HG03066 (cell line): Measurements from ENCODE around the gene C10orf143.
"Not testable (repeated sequence)": the region's sequence is repeated elsewhere in the genome, so short reads cannot be mapped to it uniquely, and the experiment has no call there.

Source experiments
- ATAC-seq: cut with Tn5 transposase; IDR thresholded peaks from one replicate; pipeline ENCODE4 v1.9.1; 2021; ENCODE audit warnings: low read depth; ENCODE audit not compliant: unreplicated experiment

The C10orf143 gene

GRCh38 chr10:130038611-130039109 lies 72.0 kb downstream of the C10orf143 start:
- no peak for ATAC-seq

GRCh38 chr10:130038019-130038555 lies 72.5 kb downstream of the C10orf143 start:
- no peak for ATAC-seq

- no peak for ATAC-seq
These were observed 73.4 kb downstream of the C10orf143 start for GRCh38 chr10:130037169-130037661.

- no peak for ATAC-seq
These were observed 74.1 kb downstream of the C10orf143 start for GRCh38 chr10:130036296-130037065.

GRCh38 chr10:130029209-130029608 lies 81.4 kb downstream of the C10orf143 start:
- ATAC-seq = no peak

- ATAC-seq = no peak
These were observed 82.2 kb downstream of the C10orf143 start for GRCh38 chr10:130028465-130028819.

GRCh38 chr10:130027716-130028464 lies 82.7 kb downstream of the C10orf143 start:
- no peak for ATAC-seq

- ATAC-seq = no peak
These were observed 83.8 kb downstream of the C10orf143 start for GRCh38 chr10:130026670-130027456.

GRCh38 chr10:130025811-130026485 lies 84.7 kb downstream of the C10orf143 start:
- ATAC-seq = no peak

- ATAC-seq = no peak
These were observed 85.3 kb downstream of the C10orf143 start for GRCh38 chr10:130025326-130025725.

- ATAC-seq = no peak
These were observed 85.8 kb downstream of the C10orf143 start for GRCh38 chr10:130024779-130025325.

- ATAC-seq = not testable (repeated sequence)
These were observed 86.3 kb downstream of the C10orf143 start for GRCh38 chr10:130024326-130024725.

GRCh38 chr10:130023454-130024230 lies 87.0 kb downstream of the C10orf143 start:
- ATAC-seq = no peak

- ATAC-seq = no peak
These were observed 87.9 kb downstream of the C10orf143 start for GRCh38 chr10:130022511-130023299.

- ATAC-seq = no peak
These were observed 88.5 kb downstream of the C10orf143 start for GRCh38 chr10:130022086-130022485.

GRCh38 chr10:130021383-130021950 lies 89.2 kb downstream of the C10orf143 start:
- ATAC-seq = no peak

GRCh38 chr10:130020651-130021382 lies 89.8 kb downstream of the C10orf143 start:
- ATAC-seq = no peak
